ENCODE results near the gene GABARAP. TPM values are rescaled to one million over a fixed set of nuclear protein-coding genes. Genes with fewer than 3 reads are reported as not detected.

Gene GABARAP
- total and polyA plus RNA-seq, 2 of the 4 experiments (the other 2 are of a cell fraction): 77.8 to 780 TPM

DNA sequence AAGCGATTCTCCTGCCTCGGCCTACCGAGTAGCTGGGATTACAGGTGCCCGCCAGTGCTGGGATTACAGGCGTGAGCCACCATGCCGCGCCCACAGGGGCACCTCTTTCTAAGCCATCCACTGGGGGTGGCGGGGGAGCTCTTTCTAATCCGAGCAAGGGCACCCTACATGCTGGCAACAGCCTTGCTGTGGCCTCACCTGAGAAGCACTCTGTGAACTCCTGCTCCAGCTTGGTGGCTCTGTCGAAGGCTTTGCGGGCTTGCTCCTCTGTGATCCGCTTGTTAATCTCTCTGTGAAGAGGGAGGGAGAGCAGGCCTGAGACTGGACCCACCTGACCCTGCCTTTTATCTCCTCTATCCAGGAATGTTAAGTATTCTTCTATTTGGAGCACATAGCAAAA is 51.2 kb downstream of the GABARAP start:
- H2AFZ ChIP-seq (replicated peaks; ENCODE audit: low read length, poor library complexity): no peak overlapping the region
- H4K5ac ChIP-seq (ENCODE audit: low read depth, low read length): no peak overlapping the region
- TF ChIP-seq MXI1 (IDR thresholded peaks at IDR 0.05; ENCODE audit: borderline replicate concordance, low read depth, low read length) (no peak), CHD1 (IDR thresholded peaks at IDR 0.05; ENCODE audit: low read depth, low read length) (no peak), RFX5 (IDR thresholded peaks at IDR 0.05; ENCODE audit: low read depth, low read length) (no peak)
- no peak overlapping the region for H3K9ac ChIP-seq (ENCODE audit: low read depth, low read length)
- no peak overlapping the region for H2BK15ac ChIP-seq (ENCODE audit: low read depth, low read length)
- ChIA-PET CTCF (no interaction called here), POLR2A (ENCODE audit: unreplicated experiment) (no interaction called here)
- H4K20me1 ChIP-seq (ENCODE audit: insufficient read depth, low read length): peaks cover 12% of the 10 kb centered on the region
- no peak overlapping the region for H2AK5ac ChIP-seq (ENCODE audit: low read depth, low read length)
- no peak overlapping the region for H2AK9ac ChIP-seq (replicated peaks; ENCODE audit: low read depth, low read length, poor library complexity)
- H4K91ac ChIP-seq (ENCODE audit: insufficient read depth, low read depth, low read length): no peak overlapping the region
- H3K4ac ChIP-seq (ENCODE audit: low read depth, low read length): no peak overlapping the region
- H3K4me1 ChIP-seq (ENCODE audit: control insufficient read depth, insufficient read depth, low read length): no peaks in the 10 kb centered on the region
- dilution Hi-C loops (cut with HindIII; ENCODE audit: low sequenced_read_pairs, unreplicated experiment): no loop called here
- H3K14ac ChIP-seq (replicated peaks; ENCODE audit: low read depth, low read length): no peak overlapping the region
- H4K8ac ChIP-seq (ENCODE audit: low read depth in 2 of 2, low read length in 2 of 2): no peak overlapping the region
- 100% methylated on average over 7 of the region's 12 CpGs; no CpG with 5 or more reads in 1 of the 2 experiments for WGBS, 2 experiments (ENCODE audit: extremely low coverage in 2 of 2, insufficient read length in 1 of 2)
- no peaks in the 10 kb centered on the region for H3K27me3 ChIP-seq (ENCODE audit: control insufficient read depth, insufficient read depth, low read length)
- H3K79me1 ChIP-seq (ENCODE audit: low read depth in 1 of 2, low read length in 2 of 2): no peaks in the 10 kb centered on the region; a peak in 2 of 4 replicates
- H3K23ac ChIP-seq (ENCODE audit: low read depth, low read length): no peak overlapping the region
- no peak overlapping the region for H3K27ac ChIP-seq (ENCODE audit: insufficient read depth, low read length)
- no peak for DNase-seq
- in situ Hi-C loops (cut with MboI; ENCODE audit: low sequenced_read_pairs): no loop called here
- no peak overlapping the region for H3K4me3 ChIP-seq (ENCODE audit: insufficient read depth, low read depth, low read length)
- no TSS peak for BruUV-seq (replicated peaks)
- no peak overlapping the region for H2BK120ac ChIP-seq (ENCODE audit: low read depth, low read length)
- peaks cover 51% of the 10 kb centered on the region for H3K36me3 ChIP-seq (ENCODE audit: control insufficient read depth, insufficient read depth, low read length)
- no peak overlapping the region for H3K18ac ChIP-seq (ENCODE audit: low read depth, low read length)
- no peaks in the 10 kb centered on the region for H3K9me3 ChIP-seq (ENCODE audit: control insufficient read depth, insufficient read depth, low read length)
- H2BK20ac ChIP-seq (ENCODE audit: low read depth, low read length): no peak overlapping the region
- no peak overlapping the region for H3K4me2 ChIP-seq (ENCODE audit: low read depth, low read length)
- H2BK5ac ChIP-seq (ENCODE audit: low read depth, low read length, poor library complexity, severe bottlenecking): no peak overlapping the region
- H3K9me1 ChIP-seq (ENCODE audit: insufficient read depth, low read length): no peaks in the 10 kb centered on the region
- intact Hi-C loops (cut with micrococcal nuclease): no loop called here
- ATAC-seq (ENCODE audit: low read depth): no peak
- no peak overlapping the region for H3K56ac ChIP-seq (ENCODE audit: extremely low read depth, insufficient read depth, low read length)

Data from IMR-90 (cell line).